GM06990 (cell line): ENCODE results near the gene ADAMTS2.

ENCODE experiments used
- DNase-seq: peaks from one replicate; pipeline ENCODE4 v3.0.0-alpha.2; 2011; ENCODE audit not compliant: insufficient read length; ENCODE audit errors: extremely low read depth
- H3K27me3 ChIP-seq: replicated peaks from 2 replicates; pipeline ENCODE4 v1.6.0; 2011; ENCODE audit warnings: low read length; ENCODE audit not compliant: control insufficient read depth, insufficient read depth
- H3K36me3 ChIP-seq: 2 replicates; pipeline ENCODE4 v1.5.1; 2011; ENCODE audit warnings: low read length; ENCODE audit not compliant: control insufficient read depth, insufficient read depth
- H3K4me3 ChIP-seq: replicated peaks from 2 replicates; pipeline ENCODE4 v1.5.1; 2011; ENCODE audit warnings: low read depth, mild to moderate bottlenecking, control low read depth, low read length
- TF ChIP-seq, protein P1 (sequence below): IDR thresholded peaks from 2 replicates; pipeline ENCODE4 v1.5.1; 2011; ENCODE audit warnings: low read length, control low read depth, mild to moderate bottlenecking, inconsistent platforms; ENCODE audit not compliant: insufficient read depth, poor library complexity, severe bottlenecking

ADAMTS2 gene

DNA sequence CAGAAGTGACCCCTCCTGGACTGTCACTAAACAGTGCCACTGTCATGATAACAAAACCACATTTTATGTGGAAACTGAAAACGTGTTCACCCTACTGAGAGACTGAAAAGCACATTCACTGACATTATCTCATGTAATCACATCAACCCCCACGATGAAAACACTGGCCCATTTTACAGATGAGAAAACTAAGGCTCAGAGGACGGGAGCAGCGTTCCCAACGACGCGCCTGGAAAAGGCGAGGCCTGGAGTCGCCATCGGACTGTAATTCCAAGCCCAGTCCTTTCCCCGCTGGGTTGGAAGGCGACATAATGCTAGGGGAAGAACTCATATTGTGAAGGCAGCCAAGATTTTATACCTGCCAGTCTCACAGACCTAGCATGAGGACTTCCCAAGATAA, 140.0 kb downstream of the ADAMTS2 start:
- no peaks in the 10 kb centered on the region for H3K36me3 ChIP-seq
- H3K4me3 ChIP-seq = no peak overlapping the region
- DNase-seq = no peak
- H3K27me3 ChIP-seq = no peaks in the 10 kb centered on the region
- TF ChIP-seq, protein P1, sequence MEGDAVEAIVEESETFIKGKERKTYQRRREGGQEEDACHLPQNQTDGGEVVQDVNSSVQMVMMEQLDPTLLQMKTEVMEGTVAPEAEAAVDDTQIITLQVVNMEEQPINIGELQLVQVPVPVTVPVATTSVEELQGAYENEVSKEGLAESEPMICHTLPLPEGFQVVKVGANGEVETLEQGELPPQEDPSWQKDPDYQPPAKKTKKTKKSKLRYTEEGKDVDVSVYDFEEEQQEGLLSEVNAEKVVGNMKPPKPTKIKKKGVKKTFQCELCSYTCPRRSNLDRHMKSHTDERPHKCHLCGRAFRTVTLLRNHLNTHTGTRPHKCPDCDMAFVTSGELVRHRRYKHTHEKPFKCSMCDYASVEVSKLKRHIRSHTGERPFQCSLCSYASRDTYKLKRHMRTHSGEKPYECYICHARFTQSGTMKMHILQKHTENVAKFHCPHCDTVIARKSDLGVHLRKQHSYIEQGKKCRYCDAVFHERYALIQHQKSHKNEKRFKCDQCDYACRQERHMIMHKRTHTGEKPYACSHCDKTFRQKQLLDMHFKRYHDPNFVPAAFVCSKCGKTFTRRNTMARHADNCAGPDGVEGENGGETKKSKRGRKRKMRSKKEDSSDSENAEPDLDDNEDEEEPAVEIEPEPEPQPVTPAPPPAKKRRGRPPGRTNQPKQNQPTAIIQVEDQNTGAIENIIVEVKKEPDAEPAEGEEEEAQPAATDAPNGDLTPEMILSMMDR = no peak

GRCh38 chr5:179204572-179204971, 140.7 kb downstream of the ADAMTS2 start:
- Histone ChIP-seq H3K4me3 (no peak overlapping the region), H3K36me3 (no peaks in the 10 kb centered on the region), H3K27me3 (no peaks in the 10 kb centered on the region)
- DNase-seq = no peak
- TF ChIP-seq, protein P1 = no peak

DNA sequence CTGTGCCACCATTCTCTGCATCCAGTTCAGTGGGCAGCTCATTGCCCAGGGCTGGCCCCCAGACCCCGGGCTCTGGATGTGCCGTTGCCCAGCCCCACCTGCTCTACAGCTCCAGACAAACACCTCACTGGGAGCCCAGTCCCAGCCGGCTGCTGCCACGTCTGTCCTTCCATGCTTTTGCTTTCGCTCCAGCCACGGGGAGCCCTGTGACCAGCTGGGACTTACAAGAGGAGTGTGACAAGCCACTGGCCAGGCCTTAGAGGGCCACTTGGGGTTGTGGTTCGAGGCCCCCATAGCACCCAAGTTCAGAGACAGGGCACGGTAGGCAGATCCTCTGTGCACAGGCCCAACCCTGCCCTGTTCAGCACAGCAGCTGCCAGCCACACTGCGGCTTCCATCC, 142.0 kb downstream of the ADAMTS2 start:
- H3K36me3 ChIP-seq = no peaks in the 10 kb centered on the region
- TF ChIP-seq, protein P1 = no peak

DNA sequence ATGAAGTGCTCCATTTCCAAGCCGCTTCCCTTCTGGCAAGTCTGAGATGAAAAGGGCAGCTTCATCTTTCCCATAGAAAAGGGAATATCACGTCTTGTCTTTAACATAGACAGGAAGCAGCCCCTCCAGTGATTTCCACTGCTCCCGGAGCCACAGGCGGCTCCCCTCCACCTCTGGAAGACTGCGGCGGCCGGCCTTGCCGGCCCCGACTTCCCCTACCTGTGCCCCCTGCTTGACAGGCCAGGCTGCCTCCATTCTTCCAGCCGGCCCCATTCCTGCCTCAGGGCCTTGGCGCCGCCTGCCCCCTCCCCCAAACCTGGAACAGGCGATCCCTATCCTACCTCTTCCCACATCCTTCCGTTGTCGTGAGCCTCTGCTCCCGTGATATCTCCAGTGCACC, 143.3 kb downstream of the ADAMTS2 start:
- no peaks in the 10 kb centered on the region for H3K27me3 ChIP-seq
- H3K36me3 ChIP-seq = no peaks in the 10 kb centered on the region
- no peak overlapping the region for H3K4me3 ChIP-seq
- TF ChIP-seq, protein P1 = no peak
- no peak for DNase-seq

More for the DNA sequence above, 142.0 kb downstream of the ADAMTS2 start:
- Histone ChIP-seq H3K4me3 (no peak overlapping the region), H3K27me3 (no peaks in the 10 kb centered on the region)
- DNase-seq = no peak

- TF ChIP-seq, protein P1 = no peak
- no peak for DNase-seq
- no peaks in the 10 kb centered on the region for H3K27me3 ChIP-seq
- no peak overlapping the region for H3K4me3 ChIP-seq
- H3K36me3 ChIP-seq = no peaks in the 10 kb centered on the region
Observed at GRCh38 chr5:179199246-179199645, 146.0 kb downstream of the ADAMTS2 start.

GRCh38 chr5:179198825-179199224, 146.4 kb downstream of the ADAMTS2 start:
- TF ChIP-seq, protein P1 = no peak
- Histone ChIP-seq H3K4me3 (no peak overlapping the region), H3K27me3 (no peaks in the 10 kb centered on the region), H3K36me3 (no peaks in the 10 kb centered on the region)
- DNase-seq = no peak
